Cardiac muscle cell (in vitro differentiated cells and primary cell): Measurements from ENCODE around the gene NOVA2. TPM values are rescaled to one million over a fixed set of nuclear protein-coding genes. Genes with fewer than 3 reads are reported as not detected.
A peak's percentile ranks its signal among the peaks of the same experiment; 100 is the strongest.

Experiments used
- DNase-seq, 2 donors: peaks; one replicate each; pipeline versions ENCODE4 v3.0.0 to v3.0.0-alpha.2; 2010 to 2017; ENCODE audit warnings: low read depth in 1 of 2, low spot score in 1 of 2
- H3K27ac ChIP-seq: fragments of 200-600 bp; sonication (generic); 2 replicates; pipeline ENCODE4 v1.5.1; 2016
- H3K27me3 ChIP-seq: fragments of 200-600 bp; sonication (generic); 2 replicates; pipeline ENCODE4 v1.6.0; 2016; ENCODE audit warnings: control low read depth
- H3K36me3 ChIP-seq: fragments of 200-600 bp; sonication (generic); 2 replicates; pipeline ENCODE4 v1.5.1; 2016; ENCODE audit warnings: control low read depth
- H3K4me1 ChIP-seq: fragments of 200-600 bp; sonication (generic); 2 replicates; pipeline ENCODE4 v1.8.1; 2017; ENCODE audit warnings: low read depth, mild to moderate bottlenecking, mixed run types
- H3K4me3 ChIP-seq: fragments of 200-600 bp; sonication (generic); 2 replicates; pipeline ENCODE4 v1.5.1; 2016; ENCODE audit warnings: mild to moderate bottlenecking
- H3K9me3 ChIP-seq: fragments of 200-600 bp; sonication (generic); 2 replicates; pipeline ENCODE4 v1.5.1; 2017; ENCODE audit warnings: low read depth, mild to moderate bottlenecking, control low read depth
- CTCF ChIP-seq: IDR thresholded peaks from 2 replicates; pipeline ENCODE4 v1.5.1; 2012; ENCODE audit warnings: low read depth, mild to moderate bottlenecking, low read length
- polyA plus RNA-seq: library from polyadenylated mRNA; unstranded; fragments of >200 nt; fragmentation: Nextera tagmentation; extraction: Ambion mirVana; gene quantifications from 2 replicates; pipeline ENCODE4 v1.2.1, GENCODE V29; 2016
- total RNA-seq: library from RNA; depleted of rRNA; stranded (reverse); fragments of >200 nt; gene quantifications from 2 replicates; pipeline ENCODE4 v1.2.3, GENCODE V29; 2016

Gene NOVA2
- total and polyA plus RNA-seq, 2 experiments from 2014 or later = 0.17 to 0.71 TPM

GRCh38 chr19:45908956-45909355 is 64.7 kb downstream of the NOVA2 start:
- Histone ChIP-seq H3K36me3 (no peaks in the 10 kb centered on the region), H3K27ac (no peak overlapping the region), H3K4me1 (no peaks in the 10 kb centered on the region), H3K9me3 (no peaks in the 10 kb centered on the region), H3K27me3 (no peaks in the 10 kb centered on the region), H3K4me3 (no peak overlapping the region)
- DNase-seq = no peak
- TF ChIP-seq CTCF = no peak

- Histone ChIP-seq H3K36me3 (no peaks in the 10 kb centered on the region), H3K27ac (no peak overlapping the region), H3K9me3 (no peaks in the 10 kb centered on the region), H3K4me3 (no peak overlapping the region), H3K27me3 (peaks cover 2% of the 10 kb centered on the region), H3K4me1 (no peaks in the 10 kb centered on the region)
- no peak for TF ChIP-seq CTCF
- peak in 1 of 2 donors; percentile 65 for DNase-seq
Measured at GRCh38 chr19:45906221-45906620, 67.4 kb downstream of the NOVA2 start.

GRCh38 chr19:45905011-45905410 is 68.7 kb downstream of the NOVA2 start:
- peaks cover 3% of the 10 kb centered on the region for H3K4me1 ChIP-seq
- DNase-seq = no peak
- no peaks in the 10 kb centered on the region for H3K9me3 ChIP-seq
- no peak overlapping the region for H3K4me3 ChIP-seq
- no peaks in the 10 kb centered on the region for H3K36me3 ChIP-seq
- TF ChIP-seq CTCF = no peak
- H3K27me3 ChIP-seq = peaks cover 9% of the 10 kb centered on the region
- H3K27ac ChIP-seq = no peak overlapping the region

GRCh38 chr19:45902651-45903625 is 70.7 kb downstream of the NOVA2 start:
- DNase-seq = peak; percentile 98
- H3K27me3 ChIP-seq = peaks cover 9% of the 10 kb centered on the region
- peaks cover 3% of the 10 kb centered on the region for H3K4me1 ChIP-seq
- H3K36me3 ChIP-seq = peaks cover 8% of the 10 kb centered on the region
- H3K4me3 ChIP-seq = peak overlapping the region; percentile 61
- H3K9me3 ChIP-seq = no peaks in the 10 kb centered on the region
- H3K27ac ChIP-seq = peak overlapping the region; percentile 49
- TF ChIP-seq CTCF = no peak

- H3K4me1 ChIP-seq = peaks cover 3% of the 10 kb centered on the region
- H3K9me3 ChIP-seq = no peaks in the 10 kb centered on the region
- peak within 1 kb of the TSS; percentile 49 for H3K27ac ChIP-seq
- peak within 1 kb of the TSS; percentile 61 for H3K4me3 ChIP-seq
- H3K36me3 ChIP-seq = peaks cover 8% of the 10 kb centered on the region
- no peak for TF ChIP-seq CTCF
- DNase-seq = peak in 1 of 2 donors; percentile 44
- peaks cover 9% of the 10 kb centered on the region for H3K27me3 ChIP-seq
Measured at GRCh38 chr19:45901912-45902650, 71.6 kb downstream of the NOVA2 start, which contains the start of gene MYPOP. Gene MYPOP, minus strand, starts transcription at chr19:45902613. Its CDS starts 840 bp downstream, at chr19:45901773.
